Endometrial microvascular endothelial cells (primary cell): ENCODE data around the gene CTXND1. TPM values are rescaled to one million over a fixed set of nuclear protein-coding genes. Genes with fewer than 3 reads are reported as not detected.

Source experiments
- in situ Hi-C: cut with HindIII; loops from 2 replicates; pipeline ENCODE4 v1.10.0; 2017; ENCODE audit warnings: low sequenced_read_pairs, low pct_unique_long_range_greater_than_20kb; ENCODE audit errors: inconsistent ontology term
- total RNA-seq: library from RNA; depleted of rRNA; stranded (reverse); fragments of >200 nt; gene quantifications from one replicate; pipeline ENCODE4 v1.2.3, GENCODE V29; 2015; ENCODE audit errors: inconsistent ontology term

The CTXND1 gene
- total RNA-seq, 1 donor from 2014 or later: not detected

GRCh38 chr15:80216141-80216540, 35.9 kb downstream of the CTXND1 start:
- in situ Hi-C loops: no loop called here

- in situ Hi-C loops: no loop called here
These were observed 37.1 kb downstream of the CTXND1 start for GRCh38 chr15:80214910-80215309.

GRCh38 chr15:80211976-80212375, 40.0 kb downstream of the CTXND1 start:
- in situ Hi-C loops: no loop called here

GRCh38 chr15:80210611-80211573, 41.1 kb downstream of the CTXND1 start:
- in situ Hi-C loops: no loop called here

GRCh38 chr15:80208758-80209734, 43.0 kb downstream of the CTXND1 start:
- in situ Hi-C loops: no loop called here

GRCh38 chr15:80207887-80208286, 44.1 kb downstream of the CTXND1 start:
- in situ Hi-C loops: no loop called here

- in situ Hi-C loops: no loop called here
These were observed 47.8 kb downstream of the CTXND1 start for GRCh38 chr15:80204231-80204630.

- in situ Hi-C loops: no loop called here
These were observed 48.6 kb downstream of the CTXND1 start for GRCh38 chr15:80203361-80203885.

- in situ Hi-C loops: no loop called here
These were observed 49.2 kb downstream of the CTXND1 start for GRCh38 chr15:80202641-80203360.

- in situ Hi-C loops: no loop called here
These were observed 50.0 kb downstream of the CTXND1 start for GRCh38 chr15:80202016-80202315.

- in situ Hi-C loops: no loop called here
These were observed 50.6 kb downstream of the CTXND1 start for GRCh38 chr15:80201256-80202015.

GRCh38 chr15:80199869-80200268, 52.1 kb downstream of the CTXND1 start:
- in situ Hi-C loops: no loop called here

GRCh38 chr15:80199366-80199765, 52.6 kb downstream of the CTXND1 start:
- in situ Hi-C loops: no loop called here

GRCh38 chr15:80194914-80195313, 57.1 kb downstream of the CTXND1 start:
- in situ Hi-C loops: no loop called here

GRCh38 chr15:80194186-80194585, 57.8 kb downstream of the CTXND1 start:
- in situ Hi-C loops: no loop called here

GRCh38 chr15:80191897-80192595, 60.0 kb downstream of the CTXND1 start:
- in situ Hi-C loops: no loop called here

GRCh38 chr15:80191198-80191597, 60.8 kb downstream of the CTXND1 start:
- in situ Hi-C loops: no loop called here

- in situ Hi-C loops: no loop called here
These were observed 63.8 kb downstream of the CTXND1 start for GRCh38 chr15:80188251-80188650.
